Panc1 (cell line): ENCODE measurements around the gene UBTF.

Experiments used
- CTCF ChIP-seq: fragments of 450-650 bp; IDR thresholded peaks from 2 replicates; pipeline ENCODE4 v1.5.1; 2017; ENCODE audit warnings: mild to moderate bottlenecking
- REST ChIP-seq, 2 experiments: IDR thresholded peaks; 2 replicates each; pipeline ENCODE4 v1.6.1; 2011 to 2012; ENCODE audit warnings: low read depth in 2 of 2, control low read depth in 1 of 2, low read length in 1 of 2, mild to moderate bottlenecking in 1 of 2, moderate library complexity in 1 of 2; ENCODE audit not compliant: insufficient read depth in 1 of 2

GRCh38 chr17:44203731-44204440, 15.6 kb downstream of the UBTF start:
- peak; percentile 81 for TF ChIP-seq CTCF
- no peak for TF ChIP-seq REST (IDR thresholded peaks at IDR 0.05; ENCODE audit: insufficient read depth in 1 of 2, low read depth in 2 of 2, low read length in 1 of 2)
